Measurements from ENCODE around the gene NLRC3.

Gene NLRC3

GRCh38 chr16:3598236-3598635, 21.0 kb upstream of the NLRC3 start:
- DNase-seq (ENCODE audit: low read depth), result no peak
- TF ChIP-seq, protein P1, sequence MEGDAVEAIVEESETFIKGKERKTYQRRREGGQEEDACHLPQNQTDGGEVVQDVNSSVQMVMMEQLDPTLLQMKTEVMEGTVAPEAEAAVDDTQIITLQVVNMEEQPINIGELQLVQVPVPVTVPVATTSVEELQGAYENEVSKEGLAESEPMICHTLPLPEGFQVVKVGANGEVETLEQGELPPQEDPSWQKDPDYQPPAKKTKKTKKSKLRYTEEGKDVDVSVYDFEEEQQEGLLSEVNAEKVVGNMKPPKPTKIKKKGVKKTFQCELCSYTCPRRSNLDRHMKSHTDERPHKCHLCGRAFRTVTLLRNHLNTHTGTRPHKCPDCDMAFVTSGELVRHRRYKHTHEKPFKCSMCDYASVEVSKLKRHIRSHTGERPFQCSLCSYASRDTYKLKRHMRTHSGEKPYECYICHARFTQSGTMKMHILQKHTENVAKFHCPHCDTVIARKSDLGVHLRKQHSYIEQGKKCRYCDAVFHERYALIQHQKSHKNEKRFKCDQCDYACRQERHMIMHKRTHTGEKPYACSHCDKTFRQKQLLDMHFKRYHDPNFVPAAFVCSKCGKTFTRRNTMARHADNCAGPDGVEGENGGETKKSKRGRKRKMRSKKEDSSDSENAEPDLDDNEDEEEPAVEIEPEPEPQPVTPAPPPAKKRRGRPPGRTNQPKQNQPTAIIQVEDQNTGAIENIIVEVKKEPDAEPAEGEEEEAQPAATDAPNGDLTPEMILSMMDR (IDR thresholded peaks at IDR 0.05; ENCODE audit: insufficient read depth, low read depth, low read length, missing control alignments), result no peak
- no peak overlapping the region for H3K4me3 ChIP-seq (ENCODE audit: low read length)

DNA sequence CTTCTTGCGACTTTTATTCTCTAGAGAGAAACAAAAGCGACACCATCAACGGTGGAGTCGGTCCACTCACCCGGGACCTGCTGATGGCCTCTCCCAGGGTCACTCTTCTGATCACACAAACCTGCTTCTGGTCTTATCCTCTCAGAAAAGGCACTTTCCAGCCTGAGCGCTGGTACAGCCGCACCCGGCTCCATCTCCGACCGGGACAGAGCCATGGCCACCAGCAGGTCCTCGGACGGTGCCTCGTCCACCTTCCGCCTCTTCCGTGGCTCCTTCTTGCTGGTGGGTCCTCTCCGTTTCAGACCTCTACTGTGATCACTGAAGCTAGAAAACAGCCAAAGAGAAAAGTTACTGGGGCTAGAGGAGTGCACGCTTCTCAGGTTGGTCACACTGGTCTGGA, 20.5 kb upstream of the NLRC3 start:
- H3K4me3 ChIP-seq (ENCODE audit: low read length), result no peak overlapping the region
- no peak for DNase-seq (ENCODE audit: low read depth)
- TF ChIP-seq, protein P1 (IDR thresholded peaks at IDR 0.05; ENCODE audit: insufficient read depth, low read depth, low read length, missing control alignments), result no peak

GRCh38 chr16:3597226-3597625, 20.0 kb upstream of the NLRC3 start:
- H3K4me3 ChIP-seq (ENCODE audit: low read length), result no peak overlapping the region
- no peak for DNase-seq (ENCODE audit: low read depth)
- TF ChIP-seq, protein P1 (IDR thresholded peaks at IDR 0.05; ENCODE audit: insufficient read depth, low read depth, low read length, missing control alignments), result no peak

- TF ChIP-seq, protein P1 (IDR thresholded peaks at IDR 0.05; ENCODE audit: insufficient read depth, low read depth, low read length, missing control alignments), result no peak
- no peak for DNase-seq (ENCODE audit: low read depth)
- H3K4me3 ChIP-seq (ENCODE audit: low read length), result no peak overlapping the region
Observed at GRCh38 chr16:3596101-3596861, 19.1 kb upstream of the NLRC3 start.

- no peak for DNase-seq (ENCODE audit: low read depth)
- TF ChIP-seq, protein P1 (IDR thresholded peaks at IDR 0.05; ENCODE audit: insufficient read depth, low read depth, low read length, missing control alignments), result no peak
Observed at GRCh38 chr16:3595521-3596021, 18.4 kb upstream of the NLRC3 start.

GRCh38 chr16:3595110-3595486, 17.9 kb upstream of the NLRC3 start:
- no peak for DNase-seq (ENCODE audit: low read depth)
- TF ChIP-seq, protein P1 (IDR thresholded peaks at IDR 0.05; ENCODE audit: insufficient read depth, low read depth, low read length, missing control alignments), result no peak
- no peak overlapping the region for H3K4me3 ChIP-seq (ENCODE audit: low read length)

More at GRCh38 chr16:3595521-3596021, 18.4 kb upstream of the NLRC3 start:
- no peak overlapping the region for H3K4me3 ChIP-seq (ENCODE audit: low read length)
